IMR-90 (cell line): ENCODE results near the gene STX8. TPM values are rescaled to one million over a fixed set of nuclear protein-coding genes. Genes with fewer than 3 reads are reported as not detected.

Experiments used
- ATAC-seq: fragments of 200-7000 bp; cut with Tn5 transposase; 2 replicates; pipeline ENCODE4 v1.9.1; 2020; ENCODE audit warnings: low read depth, mild to moderate bottlenecking, moderate library complexity
- BruUV-seq: library from RNA; stranded (reverse); fragments of 400-500 nt; replicated peaks from 2 replicates; lab custom pipeline; 2021; lab: Mats Ljungman, UMichigan
- CTCF ChIA-PET: fragments of 300-600 bp; formaldehyde crosslinking; extraction: SDS; loops from one replicate; lab custom pipeline; 2021; ENCODE audit warnings: antibody characterized with exemption; lab: Yijun Ruan, JAX
- POLR2A ChIA-PET: fragments of 300-600 bp; sonication (Branson Sonifier 250); formaldehyde crosslinking; loops from one replicate; lab custom pipeline; 2022; ENCODE audit warnings: antibody characterized with exemption; ENCODE audit not compliant: unreplicated experiment; lab: Charles Lee
- DNase-seq: peaks from one replicate; pipeline ENCODE4 v3.0.0; 2013
- H2AFZ ChIP-seq: replicated peaks from 2 replicates; pipeline ENCODE3; 2013; ENCODE audit warnings: low read length, mild to moderate bottlenecking; ENCODE audit not compliant: poor library complexity
- H2AK5ac ChIP-seq: 2 replicates; pipeline ENCODE4 v1.6.1; 2013; ENCODE audit warnings: low read depth, low read length, inconsistent platforms
- H2AK9ac ChIP-seq: replicated peaks from 2 replicates; pipeline ENCODE3; 2013; ENCODE audit warnings: mild to moderate bottlenecking, low read depth, low read length, moderate library complexity; ENCODE audit not compliant: poor library complexity
- H2BK120ac ChIP-seq: 2 replicates; pipeline ENCODE4 v1.6.1; 2013; ENCODE audit warnings: low read depth, low read length, inconsistent platforms
- H2BK15ac ChIP-seq: 3 replicates; pipeline ENCODE4 v1.6.1; 2013; ENCODE audit warnings: low read depth, low read length, inconsistent platforms
- H2BK20ac ChIP-seq: 2 replicates; pipeline ENCODE4 v1.6.1; 2013; ENCODE audit warnings: low read depth, mild to moderate bottlenecking, inconsistent platforms, low read length, moderate library complexity
- H2BK5ac ChIP-seq: 2 replicates; pipeline ENCODE4 v1.6.1; 2013; ENCODE audit warnings: mild to moderate bottlenecking, low read depth, low read length, inconsistent platforms; ENCODE audit not compliant: poor library complexity, severe bottlenecking
- H3K14ac ChIP-seq: replicated peaks from 2 replicates; pipeline ENCODE4 v1.6.1; 2013; ENCODE audit warnings: low read depth, low read length, inconsistent platforms
- H3K18ac ChIP-seq: 2 replicates; pipeline ENCODE4 v1.6.1; 2013; ENCODE audit warnings: low read depth, low read length, control low read depth
- H3K23ac ChIP-seq: 2 replicates; pipeline ENCODE4 v1.6.1; 2013; ENCODE audit warnings: low read depth, low read length, inconsistent platforms
- H3K27ac ChIP-seq: 2 replicates; pipeline ENCODE4 v1.5.1; 2013; ENCODE audit warnings: mild to moderate bottlenecking, control low read depth, low read length; ENCODE audit not compliant: insufficient read depth
- H3K27me3 ChIP-seq: 2 replicates; pipeline ENCODE4 v1.6.1; 2013; ENCODE audit warnings: low read length; ENCODE audit not compliant: control insufficient read depth, insufficient read depth
- H3K36me3 ChIP-seq: 2 replicates; pipeline ENCODE4 v1.6.1; 2013; ENCODE audit warnings: low read length, mixed read lengths; ENCODE audit not compliant: control insufficient read depth, insufficient read depth
- H3K4ac ChIP-seq: 2 replicates; pipeline ENCODE4 v1.6.1; 2013; ENCODE audit warnings: low read depth, low read length, inconsistent platforms
- H3K4me1 ChIP-seq: 2 replicates; pipeline ENCODE4 v1.6.1; 2013; ENCODE audit warnings: low read length, mixed read lengths; ENCODE audit not compliant: control insufficient read depth, insufficient read depth
- H3K4me2 ChIP-seq: 2 replicates; pipeline ENCODE4 v1.6.1; 2013; ENCODE audit warnings: low read depth, mild to moderate bottlenecking, control low read depth, low read length, moderate library complexity
- H3K4me3 ChIP-seq: 2 replicates; pipeline ENCODE4 v1.5.1; 2013; ENCODE audit warnings: low read depth, mild to moderate bottlenecking, control low read depth, low read length, moderate library complexity; ENCODE audit not compliant: insufficient read depth
- H3K56ac ChIP-seq: 2 replicates; pipeline ENCODE4 v1.6.1; 2013; ENCODE audit warnings: low read length, inconsistent platforms; ENCODE audit not compliant: insufficient read depth; ENCODE audit errors: extremely low read depth
- H3K79me1 ChIP-seq, 2 experiments: 2 replicates each; pipeline ENCODE4 v1.6.1; 2013; ENCODE audit warnings: low read length in 2 of 2, inconsistent platforms in 1 of 2, low read depth in 1 of 2
- H3K9ac ChIP-seq: 2 replicates; pipeline ENCODE4 v1.6.1; 2013; ENCODE audit warnings: low read depth, low read length, control low read depth
- H3K9me1 ChIP-seq: 2 replicates; pipeline ENCODE4 v1.6.1; 2013; ENCODE audit warnings: low read length, inconsistent platforms; ENCODE audit not compliant: insufficient read depth
- H3K9me3 ChIP-seq: 2 replicates; pipeline ENCODE4 v1.6.1; 2013; ENCODE audit warnings: low read length; ENCODE audit not compliant: control insufficient read depth, insufficient read depth
- H4K20me1 ChIP-seq: 2 replicates; pipeline ENCODE4 v1.6.1; 2013; ENCODE audit warnings: low read length, inconsistent platforms; ENCODE audit not compliant: insufficient read depth
- H4K5ac ChIP-seq: 2 replicates; pipeline ENCODE4 v1.6.1; 2013; ENCODE audit warnings: mild to moderate bottlenecking, low read depth, low read length, control low read depth
- H4K8ac ChIP-seq, 2 experiments: 2 replicates each; pipeline ENCODE4 v1.6.1; 2013; ENCODE audit warnings: low read depth in 2 of 2, low read length in 2 of 2, control low read depth in 1 of 2, inconsistent platforms in 1 of 2
- H4K91ac ChIP-seq: 2 replicates; pipeline ENCODE4 v1.6.1; 2013; ENCODE audit warnings: low read depth, low read length, inconsistent platforms; ENCODE audit not compliant: insufficient read depth
- CEBPB ChIP-seq: IDR thresholded peaks from 2 replicates; pipeline ENCODE4 v1.6.1; 2012; ENCODE audit warnings: low read depth, low read length, improper control_type of control experiment
- MAFK ChIP-seq: IDR thresholded peaks from 2 replicates; pipeline ENCODE4 v1.6.1; 2012; ENCODE audit warnings: low read depth, low read length, improper control_type of control experiment
- WGBS, 2 experiments: methylation state at CpG; one replicate each; pipeline versions ENCODE4 v1.1.5 to v1.1.7; 2013; ENCODE audit warnings: missing lambda C conversion rate in 2 of 2; ENCODE audit not compliant: insufficient read length in 1 of 2; ENCODE audit errors: extremely low coverage in 2 of 2; 5-methylcytosine and 5-hydroxymethylcytosine counted together
- dilution Hi-C: fragments of 300-500 bp; cut with HindIII; formaldehyde crosslinking; loops from one replicate; pipeline ENCODE4 v1.14.3; 2018; ENCODE audit warnings: low sequenced_read_pairs; ENCODE audit not compliant: unreplicated experiment
- in situ Hi-C: fragments of 300-500 bp; cut with MboI; formaldehyde crosslinking; loops from 3 replicates; pipeline ENCODE4 v1.14.3; 2019; ENCODE audit warnings: low sequenced_read_pairs, inconsistent platforms, mixed read lengths
- intact Hi-C: fragments of 100-400 bp; cut with micrococcal nuclease; formaldehyde crosslinking; loops from 2 replicates; pipeline ENCODE4 v1.10.0; 2022
- polyA plus RNA-seq, 3 experiments: library from polyadenylated mRNA; depleted of rRNA; stranded (reverse); fragments of >200 nt; gene quantifications; 2 replicates each; pipeline ENCODE4 v1.2.3, GENCODE V29; 2012; ENCODE audit warnings: low replicate concordance in 1 of 3
- total RNA-seq: library from RNA; depleted of rRNA; stranded (reverse); fragments of >200 nt; gene quantifications from 2 replicates; pipeline ENCODE4 v1.2.3, GENCODE V29; 2012

The STX8 gene
- total and polyA plus RNA-seq, 2 of the 4 experiments (the other 2 are of a cell fraction): 26.5 to 47.0 TPM

- no peaks in the 10 kb centered on the region; a peak in 1 of 4 replicates for H3K79me1 ChIP-seq
- intact Hi-C loops (no loop called here), dilution Hi-C loops (no loop called here), in situ Hi-C loops (no loop called here)
- H4K8ac ChIP-seq: no peak overlapping the region
- TF ChIP-seq MAFK (no peak), CEBPB (peak; percentile 12; the same call in 1 of the 2 replicates)
- no peaks in the 10 kb centered on the region for H3K9me3 ChIP-seq
- BruUV-seq: no TSS peak
- no peaks in the 10 kb centered on the region for H3K4me1 ChIP-seq
- ChIA-PET POLR2A (no interaction called here), CTCF (interaction anchor here (0.6 kb wide), 1 partner anchor 732 kb away, joined by 5 read pairs; no protein-coding TSS in a partner anchor)
- H3K27me3 ChIP-seq: no peaks in the 10 kb centered on the region
- H4K20me1 ChIP-seq: no peaks in the 10 kb centered on the region
- H3K9me1 ChIP-seq: 0 out of 2 replicates have a peak, but pooled peaks cover 2% of the 10 kb centered on the region
- no peak overlapping the region for H2BK5ac ChIP-seq
- H2AFZ ChIP-seq: no peak overlapping the region
- H4K91ac ChIP-seq: no peak overlapping the region
- no peak overlapping the region for H3K27ac ChIP-seq
- no peak overlapping the region for H2BK20ac ChIP-seq
- no peak overlapping the region for H2BK15ac ChIP-seq
- H3K4me3 ChIP-seq: no peak overlapping the region
- H4K5ac ChIP-seq: no peak overlapping the region
- H3K14ac ChIP-seq: no peak overlapping the region
- no peak overlapping the region for H2AK5ac ChIP-seq
- no peak overlapping the region for H3K4me2 ChIP-seq
- peaks cover 1% of the 10 kb centered on the region; the same call in 1 of the 2 replicates for H3K36me3 ChIP-seq
- no peak overlapping the region for H3K56ac ChIP-seq
- no peak overlapping the region for H3K4ac ChIP-seq
- 100% methylated on average over 1 of the region's 2 CpGs; no CpG with 5 or more reads in 1 of the 2 experiments for WGBS, 2 experiments
- H2BK120ac ChIP-seq: no peak overlapping the region
- no peak overlapping the region for H2AK9ac ChIP-seq
- H3K18ac ChIP-seq: no peak overlapping the region
- no peak overlapping the region for H3K23ac ChIP-seq
- ATAC-seq: peak; percentile 40
- no peak overlapping the region for H3K9ac ChIP-seq
- DNase-seq: peak; percentile 45
Observed at GRCh38 chr17:9484789-9485188, 90.8 kb downstream of the STX8 start.
